Measurements from ENCODE around the gene CDKN2AIPNL. TPM values are rescaled to one million over a fixed set of nuclear protein-coding genes. Genes with fewer than 3 reads are reported as not detected.

The CDKN2AIPNL gene
- total RNA-seq, 4 donors from 2014 or later, result 3.2 to 18.7 (median 12.9) TPM; not detected in 1

DNA sequence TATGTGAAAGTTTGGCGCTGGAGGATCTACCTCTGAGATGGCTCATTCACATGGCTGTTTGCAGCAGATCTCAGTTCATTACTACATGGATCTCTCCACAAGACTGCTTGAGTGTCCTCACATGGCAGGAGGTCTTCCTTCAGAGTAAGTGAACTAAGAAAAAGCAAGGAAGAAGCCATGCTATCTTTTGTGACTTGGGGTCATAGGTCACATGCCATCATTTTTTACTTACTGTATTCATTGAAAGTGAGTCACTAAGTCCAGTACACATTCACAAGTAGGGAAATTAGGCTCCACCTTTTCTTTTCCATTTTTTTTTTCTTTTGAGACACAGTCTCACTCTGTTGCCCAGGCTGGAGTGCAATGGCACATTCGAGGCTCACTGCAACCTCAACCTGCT, 8.7 kb upstream of the CDKN2AIPNL start:
- Histone ChIP-seq H3K4me1 (peaks cover 0 to 30% (median 13%) of the 10 kb centered on the region in 4 donors), H3K36me3 (no peaks in the 10 kb centered on the region), H3K27ac (no peak overlapping the region), H3K4me3 (no peak overlapping the region), H3K27me3 (no peaks in the 10 kb centered on the region), H3K9me3 (peaks cover 0 to 4% of the 10 kb centered on the region in 2 donors)
- in situ Hi-C loops (cut with MboI; ENCODE audit: low pct_ligation_motif_present in 1 of 4, low pct_unique_long_range_greater_than_20kb in 1 of 4, low sequenced_read_pairs in 3 of 4), result loop anchor here in 3 of 4 donors (25.0 kb wide), 2 partner anchors 92 to 167 kb away; no protein-coding TSS in a partner anchor
- WGBS, 2 donors (ENCODE audit: low coverage in 1 of 2), result 80 to 97% methylated on average over 1 to 2 of the region's 2 CpGs
- DNase-seq, result no peak
- intact Hi-C loops (cut with DNase I; ENCODE audit: low total_unique reads), result no loop called here
- TF ChIP-seq POLR2AphosphoS5 (IDR thresholded peaks at IDR 0.05) (no peak), EP300 (IDR thresholded peaks at IDR 0.05; ENCODE audit: low read depth) (no peak)
- TF ChIP-seq, protein P1, sequence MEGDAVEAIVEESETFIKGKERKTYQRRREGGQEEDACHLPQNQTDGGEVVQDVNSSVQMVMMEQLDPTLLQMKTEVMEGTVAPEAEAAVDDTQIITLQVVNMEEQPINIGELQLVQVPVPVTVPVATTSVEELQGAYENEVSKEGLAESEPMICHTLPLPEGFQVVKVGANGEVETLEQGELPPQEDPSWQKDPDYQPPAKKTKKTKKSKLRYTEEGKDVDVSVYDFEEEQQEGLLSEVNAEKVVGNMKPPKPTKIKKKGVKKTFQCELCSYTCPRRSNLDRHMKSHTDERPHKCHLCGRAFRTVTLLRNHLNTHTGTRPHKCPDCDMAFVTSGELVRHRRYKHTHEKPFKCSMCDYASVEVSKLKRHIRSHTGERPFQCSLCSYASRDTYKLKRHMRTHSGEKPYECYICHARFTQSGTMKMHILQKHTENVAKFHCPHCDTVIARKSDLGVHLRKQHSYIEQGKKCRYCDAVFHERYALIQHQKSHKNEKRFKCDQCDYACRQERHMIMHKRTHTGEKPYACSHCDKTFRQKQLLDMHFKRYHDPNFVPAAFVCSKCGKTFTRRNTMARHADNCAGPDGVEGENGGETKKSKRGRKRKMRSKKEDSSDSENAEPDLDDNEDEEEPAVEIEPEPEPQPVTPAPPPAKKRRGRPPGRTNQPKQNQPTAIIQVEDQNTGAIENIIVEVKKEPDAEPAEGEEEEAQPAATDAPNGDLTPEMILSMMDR (IDR thresholded peaks at IDR 0.05), result no peak

DNA sequence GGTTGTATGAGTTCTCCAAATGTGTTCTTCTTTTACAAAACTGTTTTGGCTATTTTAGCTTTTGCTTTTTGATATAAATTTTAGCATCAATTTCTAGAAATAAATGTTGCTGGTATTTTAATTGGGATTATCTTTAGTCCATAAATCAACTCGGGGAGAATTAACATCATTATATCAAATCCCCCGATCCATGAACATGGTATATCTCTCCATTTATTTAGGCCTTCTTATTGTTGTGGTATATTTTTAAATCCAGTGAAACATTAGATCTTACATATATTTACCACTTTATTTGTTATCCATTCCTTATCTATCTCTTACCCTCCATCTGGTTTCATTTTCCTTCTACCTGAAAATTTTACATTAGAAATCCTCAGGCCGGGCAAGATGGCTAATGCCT, 7.3 kb upstream of the CDKN2AIPNL start:
- in situ Hi-C loops (cut with MboI; ENCODE audit: low pct_ligation_motif_present in 1 of 4, low pct_unique_long_range_greater_than_20kb in 1 of 4, low sequenced_read_pairs in 3 of 4) (loop anchor here in 3 of 4 donors (10.0 to 25.0 kb wide), 3 partner anchors 93 to 168 kb away; partner anchors contain the start of gene JADE2 (in 1 of the 3)), intact Hi-C loops (cut with DNase I; ENCODE audit: low total_unique reads) (no loop called here)
- DNase-seq, result no peak
- Histone ChIP-seq H3K4me1 (peaks cover 0 to 35% (median 16%) of the 10 kb centered on the region in 4 donors), H3K4me3 (no peak overlapping the region), H3K27me3 (no peaks in the 10 kb centered on the region), H3K36me3 (no peaks in the 10 kb centered on the region), H3K27ac (no peak overlapping the region), H3K9me3 (peaks cover 0 to 4% of the 10 kb centered on the region in 2 donors)
- WGBS, 2 donors (ENCODE audit: low coverage in 1 of 2), result 94 to 98% methylated on average over 3 of the region's 3 CpGs
- TF ChIP-seq POLR2A (IDR thresholded peaks at IDR 0.05) (no peak), POLR2AphosphoS5 (IDR thresholded peaks at IDR 0.05) (no peak), EP300 (IDR thresholded peaks at IDR 0.05; ENCODE audit: low read depth) (no peak)
- TF ChIP-seq, protein P1 (IDR thresholded peaks at IDR 0.05), result no peak

DNA sequence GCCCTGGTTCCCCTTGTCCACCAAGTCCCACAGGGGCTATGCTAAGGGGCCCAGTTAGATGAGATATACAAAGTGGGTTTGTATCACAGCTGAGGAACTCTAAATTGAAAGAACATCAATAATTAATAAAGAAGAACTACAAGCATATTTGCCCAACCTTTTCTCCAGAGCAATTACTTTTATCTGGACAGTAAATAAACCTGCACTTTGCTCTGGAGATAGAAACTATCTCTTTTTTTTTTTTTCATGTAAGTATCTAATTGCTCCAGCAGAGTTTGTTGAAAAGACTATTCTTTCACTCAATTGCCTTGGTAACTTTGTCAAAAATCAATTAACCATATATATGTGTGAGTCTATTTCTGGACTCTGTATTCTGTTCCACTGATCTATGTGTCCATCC, 6.0 kb upstream of the CDKN2AIPNL start:
- Histone ChIP-seq H3K4me3 (no peak overlapping the region), H3K27ac (peak overlapping the region in 1 of 4 donors; percentile 26), H3K27me3 (no peaks in the 10 kb centered on the region), H3K36me3 (no peaks in the 10 kb centered on the region), H3K9me3 (peaks cover 0 to 4% of the 10 kb centered on the region in 2 donors), H3K4me1 (peaks cover 0 to 41% (median 18%) of the 10 kb centered on the region in 4 donors)
- TF ChIP-seq POLR2A (IDR thresholded peaks at IDR 0.05) (no peak), EP300 (IDR thresholded peaks at IDR 0.05; ENCODE audit: low read depth) (no peak), POLR2AphosphoS5 (IDR thresholded peaks at IDR 0.05) (no peak)
- TF ChIP-seq, protein P1 (IDR thresholded peaks at IDR 0.05), result no peak
- DNase-seq, result no peak
- in situ Hi-C loops (cut with MboI; ENCODE audit: low pct_ligation_motif_present in 1 of 4, low pct_unique_long_range_greater_than_20kb in 1 of 4, low sequenced_read_pairs in 3 of 4) (loop anchor here in 3 of 4 donors (10.0 to 25.0 kb wide), 3 partner anchors 95 to 170 kb away; partner anchors contain the start of gene JADE2 (in 1 of the 3)), intact Hi-C loops (cut with DNase I; ENCODE audit: low total_unique reads) (no loop called here)

DNA sequence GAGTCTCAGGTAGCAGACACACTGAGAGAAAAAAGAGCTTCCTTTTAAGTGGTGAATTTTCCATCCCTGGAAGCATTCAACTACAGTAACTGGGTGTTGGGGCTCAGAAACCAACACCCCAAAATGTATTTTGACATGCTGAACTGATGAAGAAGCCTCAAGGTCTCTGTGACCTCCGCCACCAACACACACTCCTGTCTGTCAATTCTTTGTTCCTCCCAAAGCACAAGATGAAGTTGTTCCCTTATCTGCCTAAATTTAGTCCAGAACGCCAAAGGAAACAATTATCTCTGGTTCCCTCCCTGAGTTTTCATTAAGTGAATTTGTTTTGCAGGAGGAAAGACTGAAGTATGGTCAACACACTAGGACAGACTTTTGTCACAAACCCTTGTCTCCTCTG, 1.4 kb upstream of the CDKN2AIPNL start:
- H3K27me3 ChIP-seq, result no peaks in the 10 kb centered on the region

More for the DNA sequence above, 1.4 kb upstream of the CDKN2AIPNL start:
- intact Hi-C loops (cut with DNase I; ENCODE audit: low total_unique reads) (loop anchor here (5.0 kb wide), 2 partner anchors 114 to 164 kb away; partner anchors contain the start of gene JADE2), in situ Hi-C loops (cut with MboI; ENCODE audit: low pct_ligation_motif_present in 1 of 4, low pct_unique_long_range_greater_than_20kb in 1 of 4, low sequenced_read_pairs in 3 of 4) (loop anchor here in 3 of 4 donors (5.0 to 25.0 kb wide), 4 partner anchors 99 to 174 kb away; partner anchors contain the start of gene JADE2 (in 1 of the 3))
- no peak for DNase-seq
- H3K27ac ChIP-seq, result peak overlapping the region; percentile 79 to 90 (median 86)
- H3K4me3 ChIP-seq, result no peak overlapping the region
- no peaks in the 10 kb centered on the region for H3K9me3 ChIP-seq
- WGBS, 2 donors (ENCODE audit: low coverage in 1 of 2), result 86% methylated on average over 2 of the region's 2 CpGs; no CpG with 5 or more reads in 1 of the 2 donors
- H3K4me1 ChIP-seq, result peaks cover 10 to 60% (median 39%) of the 10 kb centered on the region in 4 donors
- H3K36me3 ChIP-seq, result no peaks in the 10 kb centered on the region
- TF ChIP-seq, protein P1 (IDR thresholded peaks at IDR 0.05), result no peak
- TF ChIP-seq POLR2A (IDR thresholded peaks at IDR 0.05), result no peak
- no peak for TF ChIP-seq EP300 (IDR thresholded peaks at IDR 0.05; ENCODE audit: low read depth)
- no peak for TF ChIP-seq POLR2AphosphoS5 (IDR thresholded peaks at IDR 0.05)
